GM10266 (cell line): ENCODE results near the gene IDH1.
A peak's percentile ranks its signal among the peaks of the same experiment; 100 is the strongest.

ENCODE experiments used
- DNase-seq: peaks from one replicate; pipeline ENCODE4 v3.0.0; 2012; ENCODE audit errors: extremely low spot score
- CTCF ChIP-seq: IDR thresholded peaks from 2 replicates; pipeline ENCODE4 v1.5.1; 2012; ENCODE audit warnings: mild to moderate bottlenecking, low read depth; ENCODE audit not compliant: control insufficient read depth, insufficient read depth; ENCODE audit errors: missing control alignments

IDH1 gene

GRCh38 chr2:208254871-208255556, at the start of gene IDH1:
IDH1 (minus strand) TSS chr2:208255071; CDS start chr2:208251551, 3,520 bp downstream.
- TF ChIP-seq CTCF: peak; percentile 48
- peak; percentile 94 for DNase-seq

GRCh38 chr2:208304157-208304556, 49.3 kb upstream of the IDH1 start:
- TF ChIP-seq CTCF: no peak
- DNase-seq: no peak

GRCh38 chr2:208300847-208301618, 46.2 kb upstream of the IDH1 start:
- no peak for TF ChIP-seq CTCF
- DNase-seq: no peak

GRCh38 chr2:208297961-208298360, 43.1 kb upstream of the IDH1 start:
- TF ChIP-seq CTCF: no peak

GRCh38 chr2:208296610-208297009, 41.7 kb upstream of the IDH1 start:
- no peak for DNase-seq
- TF ChIP-seq CTCF: no peak

More at GRCh38 chr2:208297961-208298360, 43.1 kb upstream of the IDH1 start:
- DNase-seq: no peak

GRCh38 chr2:208295834-208296233, 41.0 kb upstream of the IDH1 start:
- no peak for TF ChIP-seq CTCF
- DNase-seq: no peak

GRCh38 chr2:208294482-208295024, 39.7 kb upstream of the IDH1 start:
- no peak for TF ChIP-seq CTCF

More at GRCh38 chr2:208294482-208295024, 39.7 kb upstream of the IDH1 start:
- DNase-seq: no peak
